Lung (tissue), 12 donors: ENCODE measurements around the gene AP2A2. TPM values are rescaled to one million over a fixed set of nuclear protein-coding genes. Genes with fewer than 3 reads are reported as not detected.

Source experiments
- ATAC-seq: fragments of 200-7000 bp; cut with Tn5 transposase; one replicate; pipeline ENCODE4 v1.9.1; 2020; ENCODE audit warnings: moderate number of reproducible peaks; ENCODE audit not compliant: insufficient read depth, low FRiP score
- DNase-seq, 3 donors: peaks; one replicate each; pipeline ENCODE4 v3.0.0-alpha.2; 2013 to 2017
- H3K27ac ChIP-seq, 2 donors: one replicate each; pipeline ENCODE4 v1.5.1; 2013; ENCODE audit warnings: mild to moderate bottlenecking in 2 of 2, moderate library complexity in 2 of 2, control low read depth in 1 of 2, inconsistent platforms in 1 of 2, low read depth in 1 of 2, low read length in 1 of 2
- H3K27me3 ChIP-seq, 3 donors: one replicate each; pipeline ENCODE4 v1.5.1; 2013; ENCODE audit warnings: low read length in 2 of 3; ENCODE audit not compliant: control insufficient read depth in 3 of 3, insufficient read depth in 3 of 3
- H3K36me3 ChIP-seq, 4 donors: one replicate each; pipeline ENCODE4 v1.5.1; 2013; ENCODE audit warnings: low read length in 4 of 4, mild to moderate bottlenecking in 1 of 4, moderate library complexity in 1 of 4; ENCODE audit not compliant: control insufficient read depth in 4 of 4, insufficient read depth in 4 of 4
- H3K4me1 ChIP-seq, 5 donors: one replicate each; pipeline ENCODE4 v1.5.1; 2013; ENCODE audit warnings: low read length in 5 of 5, mild to moderate bottlenecking in 2 of 5, moderate library complexity in 1 of 5; ENCODE audit not compliant: control insufficient read depth in 5 of 5, insufficient read depth in 5 of 5
- H3K4me3 ChIP-seq: one replicate; pipeline ENCODE4 v1.5.1; 2013; ENCODE audit warnings: mild to moderate bottlenecking, control low read depth, moderate library complexity
- H3K9ac ChIP-seq, 2 donors: one replicate each; pipeline ENCODE4 v1.5.1; 2013; ENCODE audit warnings: low read length in 2 of 2, control low read depth in 1 of 2; ENCODE audit not compliant: insufficient read depth in 1 of 2
- H3K9me3 ChIP-seq, 4 donors: one replicate each; pipeline ENCODE4 v1.5.1; 2013; ENCODE audit warnings: low read length in 3 of 4, mild to moderate bottlenecking in 1 of 4, moderate library complexity in 1 of 4; ENCODE audit not compliant: control insufficient read depth in 4 of 4, insufficient read depth in 3 of 4
- CTCF ChIP-seq: IDR thresholded peaks from 2 replicates; pipeline ENCODE4 v1.5.1; 2012; ENCODE audit warnings: mild to moderate bottlenecking; ENCODE audit errors: control extremely low read depth, extremely low read depth
- WGBS, 2 donors: extraction: QIAGEN DNeasy Blood & Tissue Kit; methylation state at CpG; one replicate each; pipeline ENCODE4 v1.1.7; 2013; 5-methylcytosine and 5-hydroxymethylcytosine counted together
- polyA plus RNA-seq, 2 donors: library from polyadenylated mRNA; stranded (reverse); fragments of 200-250 nt; gene quantifications; one replicate each; pipeline ENCODE4 v1.2.1, GENCODE V29; 2013
- total RNA-seq, 2 donors: library from RNA; depleted of rRNA in 1 of 2; stranded (reverse); fragments of >200 nt in 1 of 2; gene quantifications; one replicate each; pipeline ENCODE4 v1.2.1, GENCODE V29; 2014 to 2021
- donor health status: control.
- donor health status: control.
- donor health status: Bipolar disorder and iron deficiency.
- donor health status: healthy.
- donor health status: DM: yes; HTN: yes; CAD: no.

The AP2A2 gene
- total and polyA plus RNA-seq, 4 donors = 33.8 to 93.2 (median 54.4) TPM

GRCh38 chr11:995752-996420, 70.2 kb downstream of the AP2A2 start:
- H3K9me3 ChIP-seq = no peaks in the 10 kb centered on the region
- no peak overlapping the region for H3K4me3 ChIP-seq
- no peak for ATAC-seq
- WGBS, 2 donors = 82 to 88% methylated on average over 22 of the region's 22 CpGs
- peaks cover 0 to 3% (median 0%) of the 10 kb centered on the region in 5 donors for H3K4me1 ChIP-seq
- H3K27ac ChIP-seq = no peak overlapping the region
- no peak overlapping the region for H3K9ac ChIP-seq
- TF ChIP-seq CTCF = no peak
- peaks cover 0 to 71% (median 12%) of the 10 kb centered on the region in 4 donors for H3K36me3 ChIP-seq
- no peak for DNase-seq
- H3K27me3 ChIP-seq = no peaks in the 10 kb centered on the region

- Histone ChIP-seq H3K4me1 (peaks cover 0 to 3% (median 0%) of the 10 kb centered on the region in 5 donors), H3K9me3 (no peaks in the 10 kb centered on the region), H3K4me3 (no peak overlapping the region), H3K9ac (no peak overlapping the region), H3K27me3 (no peaks in the 10 kb centered on the region), H3K36me3 (peaks cover 0 to 73% (median 10%) of the 10 kb centered on the region in 4 donors), H3K27ac (no peak overlapping the region)
- 91 to 94% methylated on average over 10 of the region's 10 CpGs for WGBS, 2 donors
- no peak for DNase-seq
- TF ChIP-seq CTCF = no peak
- no peak for ATAC-seq
Measured at GRCh38 chr11:996681-997080, 71.0 kb downstream of the AP2A2 start.

GRCh38 chr11:997907-998306, 72.2 kb downstream of the AP2A2 start:
- H3K36me3 ChIP-seq = peaks cover 0 to 74% (median 8%) of the 10 kb centered on the region in 4 donors
- 90 to 97% methylated on average over 14 of the region's 14 CpGs for WGBS, 2 donors
- DNase-seq = no peak
- no peak overlapping the region for H3K4me3 ChIP-seq
- H3K27ac ChIP-seq = no peak overlapping the region
- H3K9ac ChIP-seq = no peak overlapping the region
- no peaks in the 10 kb centered on the region for H3K27me3 ChIP-seq
- no peak for TF ChIP-seq CTCF
- no peaks in the 10 kb centered on the region for H3K9me3 ChIP-seq
- H3K4me1 ChIP-seq = peaks cover 0 to 3% (median 0%) of the 10 kb centered on the region in 5 donors
- no peak for ATAC-seq
